Activated gamma-delta T cell treated with anti-CD3 and anti-CD28 coated beads, Interleukin-2, amount 50 U/mL, for 16 hours (primary cell): Measurements from ENCODE around the gene GJE1.

ENCODE experiments used
- DNase-seq: peaks from one replicate; pipeline ENCODE4 v3.0.0-alpha.2; 2020; ENCODE audit warnings: low read depth

Gene GJE1

DNA sequence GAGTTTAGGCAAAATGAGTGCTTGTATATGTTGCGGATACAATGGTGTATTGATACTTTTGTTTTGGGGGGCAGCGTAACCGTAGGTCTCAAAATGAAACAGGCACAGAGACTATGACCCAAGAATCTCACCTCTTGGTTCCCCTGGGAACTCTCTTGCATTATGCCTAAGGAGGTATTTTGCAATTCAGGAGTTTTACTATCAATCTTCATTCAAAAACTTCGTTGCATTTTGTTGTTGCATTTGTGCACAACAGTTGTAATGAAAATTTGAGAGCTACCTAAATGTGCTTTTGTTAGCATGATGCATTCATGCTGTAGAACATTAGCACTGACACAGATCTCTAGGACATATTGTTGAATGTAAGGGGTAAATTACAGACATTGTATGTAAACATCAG lies 32.5 kb downstream of the GJE1 start:
- DNase-seq = no peak

DNA sequence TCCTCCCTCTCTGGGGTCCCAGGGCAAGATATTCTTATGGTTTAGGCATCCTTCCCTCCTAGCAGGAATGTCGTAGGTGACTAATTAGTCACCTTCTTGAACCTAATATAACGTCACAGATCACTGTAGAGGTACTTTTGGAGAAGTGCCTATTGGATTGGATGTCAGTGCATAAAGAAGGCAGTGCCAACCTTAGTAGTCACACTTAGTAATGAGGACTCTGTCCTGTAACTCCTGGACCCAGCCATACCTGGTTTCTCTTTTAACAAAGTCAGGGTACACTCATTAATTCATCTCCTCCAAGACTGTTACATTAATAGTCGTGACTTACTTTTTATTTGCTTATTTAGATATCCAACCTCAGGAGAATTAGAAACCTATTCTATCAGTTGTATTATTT lies 34.3 kb downstream of the GJE1 start:
- DNase-seq = no peak

DNA sequence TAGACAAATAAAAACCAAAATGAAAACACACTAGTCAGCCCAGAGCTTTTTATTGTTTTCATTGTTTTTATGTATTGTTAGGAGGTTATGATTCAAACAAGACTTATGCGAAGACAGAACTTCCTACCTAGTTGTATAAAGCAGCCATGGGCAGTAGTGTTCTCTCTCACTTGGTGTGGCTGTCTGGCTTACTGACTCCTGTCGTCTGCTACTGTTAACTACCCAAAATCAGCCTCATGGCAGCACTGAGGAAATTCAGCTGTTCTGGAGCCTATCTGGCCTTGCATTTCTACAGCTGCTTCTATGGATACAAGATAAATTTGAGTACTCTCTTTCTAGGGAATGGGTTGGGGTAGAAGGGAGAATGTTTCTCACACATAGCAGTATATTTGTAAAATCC lies 34.8 kb downstream of the GJE1 start:
- DNase-seq = no peak

DNA sequence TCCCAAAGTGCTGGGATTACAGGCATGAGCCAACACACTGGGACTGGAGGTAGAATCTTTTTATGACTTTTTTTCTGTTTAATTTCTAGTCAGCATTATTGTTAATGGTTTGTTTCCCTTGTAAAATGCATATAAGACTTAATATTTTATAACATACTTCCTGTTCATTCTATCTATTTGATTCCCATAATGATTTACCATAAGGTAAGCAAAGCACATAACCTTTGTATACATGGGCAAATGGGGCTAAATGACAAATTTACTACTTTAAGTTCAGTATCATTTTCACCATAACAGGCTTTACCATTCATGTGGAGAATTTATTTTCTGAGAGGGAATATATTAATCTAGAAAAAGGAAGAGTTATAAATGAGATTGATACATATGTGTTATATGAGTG lies 38.6 kb downstream of the GJE1 start:
- DNase-seq = no peak

DNA sequence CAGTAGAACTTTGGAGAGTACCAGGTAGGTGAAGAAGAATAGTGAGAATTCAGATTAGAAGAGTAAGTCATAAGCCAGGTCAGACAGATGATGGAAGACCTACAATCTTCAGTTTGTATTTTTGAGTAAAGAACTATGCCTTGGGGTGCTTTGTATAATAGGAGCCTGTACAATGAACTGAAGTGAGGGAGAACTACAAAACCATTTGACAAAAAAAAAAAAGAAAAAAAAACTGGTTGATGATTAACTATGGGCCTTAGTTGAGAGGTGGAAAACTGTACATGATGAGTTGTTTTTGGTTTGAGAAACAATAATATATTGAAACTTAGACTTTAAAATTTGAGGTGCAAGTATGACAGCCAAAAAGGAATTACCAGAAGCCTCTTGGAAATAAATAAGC lies 40.0 kb downstream of the GJE1 start:
- no peak for DNase-seq

DNA sequence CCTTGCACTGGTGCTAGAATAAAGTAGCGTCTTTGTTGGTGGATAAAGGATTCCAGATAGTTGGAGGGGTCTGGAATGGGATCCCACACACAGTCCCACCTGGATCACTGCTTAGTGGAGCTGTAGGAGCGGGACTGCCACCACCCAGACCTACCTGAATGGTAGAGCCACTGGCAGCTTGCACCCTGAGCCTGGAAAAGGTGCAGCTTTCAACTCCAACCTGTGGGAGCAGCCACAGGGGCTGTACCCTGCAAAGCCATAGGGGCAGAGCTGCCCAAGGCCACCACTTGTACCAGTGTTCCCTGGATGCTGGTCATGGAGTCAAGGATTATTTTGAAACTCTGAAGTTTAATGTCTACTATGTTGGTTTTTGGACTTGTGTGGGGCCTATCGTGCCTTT lies 41.3 kb downstream of the GJE1 start:
- DNase-seq = no peak

DNA sequence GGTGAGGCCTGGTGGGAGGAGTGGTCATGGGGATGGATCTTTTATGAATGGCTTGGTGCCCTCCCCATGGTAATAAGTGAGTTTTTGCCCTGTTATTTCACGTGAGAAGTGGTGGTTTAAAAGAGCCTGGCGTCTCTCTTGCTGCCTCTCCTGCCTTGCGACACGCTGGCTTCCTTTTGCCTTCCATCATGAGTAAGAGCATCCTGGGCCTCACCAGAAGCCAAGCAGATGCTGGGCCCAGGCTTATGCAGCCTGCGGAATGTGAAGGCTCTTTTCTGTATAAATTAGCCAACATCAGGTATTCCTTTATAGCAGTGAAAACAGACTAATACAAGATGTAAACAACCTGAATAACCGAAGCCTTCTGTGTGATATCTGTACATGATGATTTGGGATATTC lies 42.0 kb downstream of the GJE1 start:
- DNase-seq = no peak

DNA sequence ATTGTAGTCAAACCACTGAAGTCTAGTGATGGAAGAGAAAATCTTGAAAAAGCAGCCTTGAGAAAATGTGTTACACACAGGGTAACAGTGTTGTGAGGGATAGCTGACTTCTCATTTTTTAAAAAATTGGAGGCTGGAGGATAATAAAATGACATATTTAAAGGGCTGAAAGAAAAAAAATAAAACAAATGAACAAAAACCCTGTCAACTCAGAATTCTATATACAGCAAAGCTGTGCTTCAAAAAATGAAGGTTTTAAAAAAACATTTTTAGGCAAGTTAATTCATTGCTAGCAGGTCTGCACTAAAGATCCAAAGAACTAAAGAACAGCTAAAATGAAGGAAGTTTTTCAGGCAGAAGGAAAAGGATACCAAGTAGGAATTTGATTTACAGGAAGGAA lies 45.4 kb downstream of the GJE1 start:
- DNase-seq = no peak

DNA sequence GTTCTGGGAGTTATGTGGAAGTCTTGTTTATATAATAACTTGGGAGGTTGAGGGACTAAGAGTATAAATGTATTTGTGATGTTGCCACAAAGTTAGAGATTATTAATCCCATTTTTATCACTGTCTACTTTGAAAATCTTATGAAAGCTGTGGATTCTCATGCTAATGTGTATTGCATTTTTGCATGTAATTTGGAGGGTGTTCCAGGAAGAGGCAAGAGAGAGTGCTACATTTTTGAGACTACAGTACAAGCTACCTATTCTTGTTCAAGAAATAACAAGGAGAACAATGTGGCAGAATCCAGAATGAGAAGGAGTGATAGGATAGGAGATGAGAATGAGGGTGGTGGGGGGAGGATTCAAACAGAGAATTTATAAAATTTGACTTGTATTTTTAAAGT lies 49.3 kb downstream of the GJE1 start:
- DNase-seq = no peak

DNA sequence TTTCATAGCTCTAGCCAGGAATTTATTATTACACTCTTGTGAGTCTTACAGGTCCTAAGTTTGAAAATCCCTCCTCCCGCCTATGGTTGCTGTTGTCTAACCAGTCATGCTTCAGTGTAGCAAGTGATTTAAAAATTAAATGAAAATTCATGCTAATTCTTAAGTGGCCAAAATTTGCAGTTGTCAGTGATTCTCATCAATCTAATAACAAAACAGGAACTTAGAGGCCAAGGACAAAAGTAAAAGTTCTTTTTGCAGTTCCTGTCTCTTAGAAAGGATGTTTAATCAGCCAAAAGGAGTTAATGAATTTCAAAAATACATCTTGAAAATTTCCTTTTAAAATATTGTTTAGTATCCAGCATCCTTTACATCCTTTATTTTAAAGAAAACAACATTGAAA lies 50.6 kb downstream of the GJE1 start:
- no peak for DNase-seq

DNA sequence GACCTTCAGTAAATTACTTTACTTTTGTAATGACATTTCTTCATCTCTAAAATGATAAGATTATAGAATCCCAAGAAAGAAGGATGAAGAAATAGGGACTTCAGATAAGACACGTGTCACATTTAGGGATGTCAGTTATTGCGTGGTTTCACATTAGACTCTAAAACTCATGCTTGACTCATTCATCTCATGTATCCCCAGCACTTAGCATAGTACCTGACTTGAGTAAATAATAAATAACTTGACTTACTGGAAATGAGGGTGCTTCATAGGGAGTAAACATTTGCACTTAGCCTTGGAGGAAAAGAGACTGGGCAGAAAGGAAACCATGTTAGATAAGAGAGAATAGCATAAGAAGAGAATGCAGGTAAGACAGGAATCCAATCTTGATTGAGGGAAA lies 51.6 kb downstream of the GJE1 start:
- DNase-seq = no peak
